DMS79 (cell line): ENCODE measurements around the gene ANGPTL2.

ENCODE experiments used
- DNase-seq: peaks from one replicate; lab custom pipeline; 2025; lab: John Stamatoyannopoulos, UW

The ANGPTL2 gene

GRCh38 chr9:127049581-127049980, 72.9 kb downstream of the ANGPTL2 start:
- DNase-seq: no peak

GRCh38 chr9:127049044-127049443, 73.4 kb downstream of the ANGPTL2 start:
- no peak for DNase-seq

- no peak for DNase-seq
These were observed 74.5 kb downstream of the ANGPTL2 start for GRCh38 chr9:127047971-127048370.

GRCh38 chr9:127045148-127045547, 77.3 kb downstream of the ANGPTL2 start:
- DNase-seq: no peak

GRCh38 chr9:127039492-127039891, 82.9 kb downstream of the ANGPTL2 start:
- no peak for DNase-seq

- DNase-seq: no peak
These were observed 83.9 kb downstream of the ANGPTL2 start for GRCh38 chr9:127038531-127038930.
